NCI-H146 treated with DMSO at 0.1 percent for 48 hours (cell line): ENCODE measurements around the gene DCDC2C.

ENCODE experiments used
- DNase-seq: peaks from one replicate; lab custom pipeline; 2025; ENCODE audit not compliant: unreplicated experiment; lab: John Stamatoyannopoulos, UW

DCDC2C gene

DNA sequence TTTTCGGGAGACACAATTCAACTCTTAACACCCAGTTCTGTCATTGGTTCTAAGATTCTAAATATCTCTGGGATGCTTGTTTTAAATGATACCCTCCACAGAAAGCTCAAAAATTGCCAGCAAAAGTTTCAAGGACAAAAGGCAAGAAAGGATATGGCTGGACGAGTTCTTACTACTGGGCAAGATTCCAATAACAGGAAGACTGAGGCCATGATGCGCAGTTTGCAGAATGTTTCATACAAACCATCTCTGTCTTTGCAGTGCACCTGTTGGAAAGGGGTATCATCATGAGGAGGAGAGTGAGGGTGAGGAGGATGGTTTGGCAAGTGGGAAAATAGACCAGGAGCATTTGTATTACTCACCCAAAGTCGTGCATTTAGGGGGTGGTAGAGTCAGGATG is 172.8 kb downstream of the DCDC2C start:
- no peak for DNase-seq

DNA sequence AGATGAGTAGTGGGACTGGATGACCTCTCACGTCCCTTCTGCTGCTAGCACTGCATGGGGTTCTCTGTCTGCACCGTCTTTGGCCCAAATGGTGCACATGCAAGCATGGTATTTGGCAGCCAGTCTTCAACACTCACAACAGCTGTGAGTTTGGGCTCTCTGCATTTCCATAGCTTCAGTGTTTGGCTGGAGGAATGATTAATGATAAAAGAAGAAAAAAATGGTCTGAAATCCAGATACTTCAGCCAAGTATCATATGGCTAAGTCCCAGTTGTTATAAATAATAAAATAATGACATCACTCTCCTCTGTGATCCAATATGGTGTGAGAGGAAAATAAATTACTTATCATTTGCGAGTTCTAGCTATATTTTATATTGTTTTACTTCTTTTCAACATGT is 173.3 kb downstream of the DCDC2C start:
- DNase-seq = no peak

DNA sequence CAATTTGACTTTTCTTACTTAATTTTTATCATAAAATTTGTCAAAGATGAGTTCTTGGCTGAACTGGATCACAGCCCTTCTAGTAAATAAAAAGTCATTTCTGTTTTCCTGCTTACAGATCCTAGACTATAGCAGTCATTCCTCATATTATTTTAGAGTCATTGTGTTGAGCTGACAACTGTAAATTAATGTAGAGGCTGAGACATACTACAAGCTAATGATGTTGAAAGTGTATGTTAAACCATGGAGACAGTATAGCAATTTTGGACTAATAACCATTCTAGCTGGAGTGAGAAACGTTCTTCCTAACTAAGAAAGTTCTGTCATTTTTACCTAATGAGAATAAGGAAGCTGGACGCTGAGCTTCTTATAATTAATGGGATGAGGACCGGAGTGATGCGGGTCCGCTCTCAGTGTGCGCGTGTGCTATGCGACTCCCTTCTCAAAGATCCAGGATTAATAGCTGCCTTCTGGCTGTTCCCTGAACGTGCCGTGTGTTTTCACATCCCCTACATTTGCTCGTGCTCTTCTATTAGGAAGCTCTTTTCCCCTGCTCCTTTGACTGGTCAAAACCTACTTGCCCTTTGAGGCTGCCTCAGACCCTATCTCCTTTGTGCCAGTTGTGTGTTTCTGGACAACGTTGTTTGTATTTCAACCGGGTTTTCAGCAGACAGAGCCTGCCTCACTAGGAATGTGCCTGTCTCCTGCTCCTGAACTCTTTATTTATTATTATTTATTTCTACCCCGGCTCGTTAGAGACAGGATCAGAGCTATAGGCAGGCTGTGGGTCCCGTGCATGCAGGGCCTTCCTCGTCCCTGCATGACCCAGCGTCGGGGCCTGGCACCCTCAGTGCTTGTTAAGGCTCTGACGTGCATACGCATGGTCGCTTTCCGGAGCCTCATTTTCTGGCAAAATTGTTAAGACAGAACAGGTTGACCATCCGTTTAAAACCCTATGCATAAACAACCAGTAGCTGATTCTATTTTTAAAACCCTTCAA is 182.6 kb downstream of the DCDC2C start:
- DNase-seq = no peak

DNA sequence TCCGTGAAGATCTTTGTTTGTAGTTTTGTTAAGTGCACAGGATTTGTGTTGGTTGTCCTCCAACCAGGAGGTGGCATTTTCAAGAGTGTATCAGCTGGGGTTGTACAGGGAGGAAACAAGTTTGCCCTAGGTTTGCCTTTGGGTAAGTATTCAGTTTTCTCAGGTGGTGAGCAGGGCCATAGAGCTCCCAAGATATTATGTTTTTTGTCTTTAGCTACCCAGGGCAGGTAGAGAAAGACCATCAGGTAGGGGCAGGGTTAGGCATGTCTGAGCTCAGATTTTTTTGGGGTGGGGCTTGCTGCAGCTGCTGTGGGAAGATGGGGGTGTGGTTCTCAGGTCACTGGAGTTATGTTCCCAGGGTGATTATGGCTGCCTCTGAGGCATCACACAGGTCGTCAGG is 191.6 kb downstream of the DCDC2C start:
- no peak for DNase-seq
